ENCODE data around the gene KIRREL3. TPM values are rescaled to one million over a fixed set of nuclear protein-coding genes. Genes with fewer than 3 reads are reported as not detected.

Gene KIRREL3
- total and polyA plus RNA-seq, 2 of the 4 experiments (the other 2 are of a cell fraction): 10.9 to 15.9 TPM

DNA sequence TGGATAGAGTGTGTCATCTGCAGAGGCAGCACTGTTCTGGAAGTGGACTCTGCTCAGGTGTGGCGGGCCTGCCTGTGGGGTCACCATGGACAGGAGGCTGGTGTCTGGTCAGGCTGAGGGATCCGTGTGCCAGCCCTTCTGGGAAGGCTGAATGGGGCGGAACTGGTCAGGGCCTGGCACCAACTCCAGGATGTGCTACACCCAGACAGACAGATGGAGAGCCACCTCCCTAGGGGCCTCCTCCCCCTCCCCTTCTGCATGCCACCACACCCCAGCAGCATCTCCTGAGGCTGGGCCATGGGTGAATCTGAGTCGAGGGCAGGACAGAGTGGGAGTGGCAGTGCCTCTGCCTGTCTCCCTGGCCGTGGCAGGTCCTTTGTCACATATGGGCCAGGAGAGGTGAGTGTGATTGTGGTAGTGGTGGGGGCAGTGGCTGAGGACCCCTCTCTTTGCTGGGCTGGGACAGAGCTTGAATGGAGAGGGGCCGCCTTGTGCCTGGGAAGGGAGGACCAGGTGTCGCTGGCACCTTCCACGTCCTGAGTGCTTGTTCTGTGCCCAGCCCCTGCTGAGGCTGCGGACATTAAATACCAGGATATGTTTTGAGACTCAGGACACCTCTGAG, 616.0 kb downstream of the KIRREL3 start:
- no peak overlapping the region for H3K56ac ChIP-seq (ENCODE audit: extremely low read depth, insufficient read depth, low read length)
- no peaks in the 10 kb centered on the region for H3K27me3 ChIP-seq (ENCODE audit: control insufficient read depth, insufficient read depth, low read length)
- H3K9me3 ChIP-seq (ENCODE audit: control insufficient read depth, insufficient read depth, low read length): no peaks in the 10 kb centered on the region
- ATAC-seq (ENCODE audit: low read depth) (no peak), DNase-seq (no peak)
- H2BK5ac ChIP-seq (ENCODE audit: low read depth, low read length, poor library complexity, severe bottlenecking): no peak overlapping the region
- no peak overlapping the region for H2AFZ ChIP-seq (replicated peaks; ENCODE audit: low read length, poor library complexity)
- no peak overlapping the region for H3K18ac ChIP-seq (ENCODE audit: low read depth, low read length)
- H3K4me3 ChIP-seq (ENCODE audit: insufficient read depth, low read depth, low read length): no peak overlapping the region
- no peaks in the 10 kb centered on the region for H3K4me1 ChIP-seq (ENCODE audit: control insufficient read depth, insufficient read depth, low read length)
- no peak overlapping the region for H2AK5ac ChIP-seq (ENCODE audit: low read depth, low read length)
- ChIA-PET POLR2A (ENCODE audit: unreplicated experiment) (no interaction called here), CTCF (no interaction called here)
- dilution Hi-C loops (cut with HindIII; ENCODE audit: low sequenced_read_pairs, unreplicated experiment) (no loop called here), in situ Hi-C loops (cut with MboI; ENCODE audit: low sequenced_read_pairs) (no loop called here), intact Hi-C loops (cut with micrococcal nuclease) (no loop called here)
- no peak overlapping the region for H4K5ac ChIP-seq (ENCODE audit: low read depth, low read length)
- H3K36me3 ChIP-seq (ENCODE audit: control insufficient read depth, insufficient read depth, low read length): no peaks in the 10 kb centered on the region
- no peak overlapping the region for H3K14ac ChIP-seq (replicated peaks; ENCODE audit: low read depth, low read length)
- no peak overlapping the region for H2BK15ac ChIP-seq (ENCODE audit: low read depth, low read length)
- H4K20me1 ChIP-seq (ENCODE audit: insufficient read depth, low read length): no peaks in the 10 kb centered on the region; the same call in none of the 2 replicates
- no peak overlapping the region for H4K91ac ChIP-seq (ENCODE audit: insufficient read depth, low read depth, low read length)
- no peak overlapping the region for H3K4ac ChIP-seq (ENCODE audit: low read depth, low read length)
- H3K9ac ChIP-seq (ENCODE audit: low read depth, low read length): no peak overlapping the region
- no peak overlapping the region for H3K23ac ChIP-seq (ENCODE audit: low read depth, low read length)
- H2BK120ac ChIP-seq (ENCODE audit: low read depth, low read length): no peak overlapping the region
- WGBS, 2 experiments (ENCODE audit: extremely low coverage in 2 of 2, insufficient read length in 1 of 2): 93% methylated on average over 3 of the region's 9 CpGs; no CpG with 5 or more reads in 1 of the 2 experiments
- no peak overlapping the region for H4K8ac ChIP-seq (ENCODE audit: low read depth in 2 of 2, low read length in 2 of 2)
- H2BK20ac ChIP-seq (ENCODE audit: low read depth, low read length): no peak overlapping the region
- H3K27ac ChIP-seq (ENCODE audit: insufficient read depth, low read length): no peak overlapping the region
- H3K79me1 ChIP-seq (ENCODE audit: low read depth in 1 of 2, low read length in 2 of 2): peaks cover 1 to 9% of the 10 kb centered on the region in 2 experiments; a peak in 1 of 4 replicates
- H3K9me1 ChIP-seq (ENCODE audit: insufficient read depth, low read length): peaks cover 5% of the 10 kb centered on the region; the same call in 1 of the 2 replicates
- TF ChIP-seq BHLHE40 (IDR thresholded peaks at IDR 0.05; ENCODE audit: low read depth, low read length) (no peak), RCOR1 (IDR thresholded peaks at IDR 0.05; ENCODE audit: insufficient replicate concordance, low read length) (no peak), CHD1 (IDR thresholded peaks at IDR 0.05; ENCODE audit: low read depth, low read length) (no peak)
- no TSS peak for BruUV-seq (replicated peaks)
- no peak overlapping the region for H2AK9ac ChIP-seq (replicated peaks; ENCODE audit: low read depth, low read length, poor library complexity)
- no peak overlapping the region for H3K4me2 ChIP-seq (ENCODE audit: low read depth, low read length)

Measured in IMR-90 (cell line).